Occipital lobe (tissue), 2 donors: ENCODE results near the gene MYO1C. TPM values are rescaled to one million over a fixed set of nuclear protein-coding genes. Genes with fewer than 3 reads are reported as not detected.

ENCODE experiments used
- DNase-seq: peaks from one replicate; lab custom pipeline; 2025; lab: John Stamatoyannopoulos, UW
- total RNA-seq: library from RNA; depleted of rRNA; stranded (reverse); fragments of >200 nt; gene quantifications from one replicate; pipeline ENCODE4 v1.2.3, GENCODE V29; 2014

The MYO1C gene
- total RNA-seq, 1 donor from 2014 or later = 7.3 TPM

DNA sequence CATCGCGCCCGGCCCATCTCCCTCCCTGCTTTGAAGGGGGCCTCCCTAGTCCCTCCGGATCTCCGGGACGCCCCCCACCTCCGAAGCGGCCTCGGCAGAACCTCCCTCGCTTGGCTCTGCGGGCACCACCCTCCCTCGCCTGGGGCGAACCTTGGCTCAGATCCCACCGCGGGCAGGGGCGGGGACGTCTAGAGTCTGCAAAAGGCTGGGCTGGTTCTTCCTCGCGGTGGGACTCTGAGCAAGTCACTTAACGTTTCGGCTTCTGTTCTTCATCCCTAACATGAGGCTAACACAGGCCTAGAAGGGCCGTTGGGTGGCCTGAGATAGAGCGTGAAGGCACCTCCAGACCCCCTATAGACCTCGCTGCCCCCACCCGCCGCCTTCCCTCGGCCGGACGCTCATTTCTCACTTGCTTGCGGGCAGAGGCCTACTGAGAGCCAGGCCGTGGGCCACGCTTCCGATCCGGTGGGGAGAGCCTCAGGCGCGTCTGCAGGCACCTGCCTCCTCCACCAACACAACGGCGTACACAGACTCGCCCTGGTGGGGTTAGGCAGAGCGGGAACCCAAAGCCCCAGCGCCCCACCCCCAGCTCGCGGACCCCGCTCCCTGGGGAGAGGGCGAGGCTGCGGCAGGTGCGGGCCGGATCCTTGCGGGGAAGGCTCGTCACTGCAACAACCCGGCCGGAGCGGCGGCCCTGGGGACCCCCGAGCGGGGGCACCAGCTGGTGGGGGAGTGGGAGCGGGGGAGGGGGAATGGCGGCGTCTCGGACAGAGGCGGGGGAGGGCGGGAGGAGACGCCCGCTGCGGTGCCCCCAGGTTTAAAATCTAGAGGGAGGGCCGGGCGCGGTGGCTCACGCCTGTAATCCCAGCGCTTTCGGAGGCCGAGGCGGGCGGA is 5.4 kb downstream of the MYO1C start:
- no peak for DNase-seq

DNA sequence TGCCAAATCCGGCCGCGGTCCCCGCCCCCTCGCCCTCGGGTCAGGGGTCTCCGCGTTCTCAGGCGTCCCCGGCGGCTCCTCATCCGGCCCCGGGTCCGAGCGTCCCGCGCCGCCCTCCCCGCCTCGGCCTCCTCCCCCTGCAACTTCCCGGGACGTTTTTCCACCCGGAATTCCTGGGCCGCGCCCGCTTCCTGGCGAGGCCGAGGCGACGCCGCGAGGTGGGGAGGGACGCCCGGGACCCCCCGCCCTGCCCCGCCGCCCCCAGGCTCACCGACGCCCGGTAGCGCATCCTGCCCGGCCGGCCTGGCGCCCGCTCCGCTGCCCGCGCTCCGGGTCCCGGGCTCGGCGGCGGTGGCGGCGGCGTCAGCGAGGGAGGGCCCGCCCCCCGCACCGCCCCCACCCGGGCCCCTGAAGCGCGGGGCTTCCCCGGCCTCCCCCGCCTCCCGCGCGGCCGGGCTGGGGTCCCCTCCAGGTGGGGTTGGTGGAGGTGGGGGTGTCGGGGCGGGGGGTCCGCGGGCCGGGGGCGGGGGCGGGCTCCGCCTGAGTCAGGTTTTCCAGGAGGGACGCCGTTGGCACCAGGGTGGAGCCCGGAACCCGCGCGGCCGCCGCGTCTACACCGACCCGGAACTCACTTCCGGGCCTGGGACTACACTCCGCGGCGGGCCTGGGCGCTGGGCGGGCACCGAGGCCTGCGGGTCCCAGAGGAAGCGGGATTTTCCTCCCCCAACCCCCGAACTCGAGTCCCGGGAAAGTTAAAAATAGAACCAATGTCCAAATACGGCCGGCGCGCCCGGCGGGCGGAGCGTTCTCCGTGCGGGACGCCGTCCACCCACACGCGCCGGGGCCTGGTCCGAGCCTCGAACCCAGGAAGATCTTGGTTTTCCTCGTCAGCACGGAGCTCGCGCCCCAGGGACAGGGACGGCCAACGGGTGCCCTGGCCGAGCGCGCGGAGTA is 6.8 kb downstream of the MYO1C start:
- DNase-seq = no peak

DNA sequence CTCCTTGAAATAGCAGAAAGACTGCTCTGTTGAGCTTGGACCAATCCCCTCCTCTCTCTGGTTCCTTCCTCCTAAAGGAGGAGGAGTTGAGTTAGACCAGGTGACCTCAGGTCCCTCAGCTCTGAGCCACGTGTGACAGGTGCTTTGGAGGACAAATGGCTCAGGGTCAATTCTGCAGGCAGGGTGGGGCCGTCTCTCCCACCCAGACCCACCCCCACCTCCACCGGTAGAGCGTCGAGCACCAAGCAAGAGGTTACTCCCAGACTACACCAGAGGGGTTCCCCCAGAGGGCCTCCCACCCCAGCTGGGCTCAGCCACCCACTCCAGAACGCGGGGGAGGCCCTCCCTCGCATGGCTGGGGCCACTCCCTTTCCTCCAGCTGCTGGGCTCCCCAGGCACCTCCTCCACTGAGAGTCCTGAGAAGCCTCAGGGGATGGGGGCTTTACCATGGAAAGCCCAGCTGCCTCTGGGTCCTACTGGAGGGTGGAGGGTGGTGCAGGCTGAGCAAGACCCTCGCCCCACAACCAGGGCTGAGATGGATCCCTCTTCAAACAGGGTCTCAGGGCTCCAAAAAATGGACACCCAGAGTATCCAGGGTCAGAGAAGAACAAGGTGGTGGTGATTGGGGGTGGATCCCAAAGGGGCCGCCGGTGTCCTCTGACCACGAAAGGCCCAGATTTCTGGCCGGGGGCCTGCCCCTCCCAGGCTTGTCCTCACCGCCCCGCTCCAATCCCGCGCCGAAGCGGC is 7.6 kb downstream of the MYO1C start:
- DNase-seq = no peak

DNA sequence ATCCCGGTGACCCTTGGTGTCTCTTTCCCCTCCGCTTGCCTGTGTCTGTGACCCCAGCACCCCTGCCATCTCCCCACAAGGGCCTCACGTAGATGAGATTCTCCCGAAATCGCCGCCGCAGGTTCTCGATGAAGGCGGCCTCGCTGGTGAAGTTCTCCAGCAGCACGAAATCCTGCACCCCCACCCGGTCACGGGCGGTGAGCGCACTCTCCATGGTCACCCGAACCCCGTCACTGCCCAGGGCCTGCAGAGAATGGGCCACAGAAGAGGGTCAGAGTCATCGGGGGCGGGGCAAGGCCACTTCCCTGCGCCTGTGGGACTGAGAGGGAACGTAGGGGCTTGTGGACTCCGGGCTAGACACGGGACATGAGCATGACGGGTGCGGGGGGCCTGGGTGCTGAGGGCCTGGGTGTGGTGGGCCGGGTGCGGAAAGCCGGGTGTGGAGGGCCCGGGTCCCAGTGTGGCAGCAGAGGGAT is 8.4 kb downstream of the MYO1C start:
- no peak for DNase-seq

DNA sequence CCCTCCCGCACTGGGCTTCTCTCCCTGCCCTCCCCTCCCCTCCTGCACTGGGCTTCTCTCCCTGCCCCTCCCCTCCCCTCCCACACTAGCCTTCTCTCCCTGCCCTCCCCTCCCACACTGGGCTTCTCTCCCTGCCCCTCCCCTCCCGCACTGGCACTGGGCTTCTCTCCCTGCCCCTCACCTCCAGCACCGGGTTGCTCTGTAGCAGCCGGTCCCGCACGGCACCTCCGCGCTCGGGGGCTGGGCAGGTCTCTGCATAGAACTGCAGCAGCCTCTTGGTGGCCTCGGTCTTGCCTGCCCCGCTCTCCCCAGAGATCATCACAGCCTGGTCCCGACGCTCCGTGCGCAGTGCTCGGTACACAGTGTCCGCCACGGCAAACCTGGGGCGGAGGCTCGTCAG is 9.8 kb downstream of the MYO1C start:
- no peak for DNase-seq

DNA sequence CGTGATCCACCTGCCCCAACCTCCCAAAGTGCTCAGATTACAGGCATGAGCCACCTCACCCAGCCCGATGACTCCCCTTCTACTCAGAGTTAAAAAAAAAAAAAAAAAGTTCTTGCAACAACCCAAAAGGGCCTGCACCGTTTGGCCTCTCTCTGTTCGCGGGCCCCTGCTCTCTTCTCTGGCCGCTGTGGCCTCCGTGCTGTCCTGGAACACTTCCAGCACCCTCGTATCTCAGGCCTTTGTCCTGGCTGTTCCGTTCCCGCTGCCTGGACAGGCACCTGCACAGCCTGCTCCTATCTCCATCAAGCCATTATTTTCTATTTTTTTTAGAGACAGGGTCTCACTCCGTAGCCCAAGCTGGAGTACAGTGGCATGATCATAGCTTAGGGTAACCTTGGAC is 10.8 kb downstream of the MYO1C start:
- DNase-seq = no peak

DNA sequence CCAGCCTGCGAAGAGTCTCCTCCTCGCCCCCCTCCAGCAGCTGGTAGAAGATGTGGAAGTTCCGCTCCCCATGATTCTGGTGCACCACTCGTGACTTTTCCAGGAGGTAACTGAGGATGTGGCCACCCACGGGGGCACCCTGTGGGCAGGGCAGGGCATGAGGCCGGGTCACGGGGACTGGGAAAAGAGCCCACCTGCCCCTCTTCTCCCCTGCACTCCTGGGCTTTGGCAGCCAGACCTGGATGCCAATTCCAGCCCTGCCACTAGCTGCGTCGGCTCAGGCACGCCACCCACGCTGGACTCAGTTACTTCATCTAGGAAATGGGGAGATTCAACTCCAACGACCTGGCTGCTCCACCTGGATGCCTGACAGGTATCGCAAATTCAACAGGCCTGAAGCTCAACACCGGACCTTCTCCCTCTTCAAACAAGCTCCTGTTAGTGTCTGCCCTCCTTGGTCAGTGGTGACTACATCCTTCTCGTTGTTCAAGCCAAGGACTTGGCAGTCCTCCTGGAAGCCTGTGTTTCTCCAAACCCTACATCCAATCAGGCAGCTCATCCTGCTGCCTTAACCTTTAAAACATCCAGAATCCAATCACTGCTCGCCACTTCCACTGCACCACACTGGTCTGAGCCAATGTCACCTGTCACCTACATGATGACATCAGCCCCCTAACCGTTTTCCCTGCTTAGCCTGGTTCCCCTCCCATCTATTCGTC is 11.6 kb downstream of the MYO1C start:
- DNase-seq = no peak

DNA sequence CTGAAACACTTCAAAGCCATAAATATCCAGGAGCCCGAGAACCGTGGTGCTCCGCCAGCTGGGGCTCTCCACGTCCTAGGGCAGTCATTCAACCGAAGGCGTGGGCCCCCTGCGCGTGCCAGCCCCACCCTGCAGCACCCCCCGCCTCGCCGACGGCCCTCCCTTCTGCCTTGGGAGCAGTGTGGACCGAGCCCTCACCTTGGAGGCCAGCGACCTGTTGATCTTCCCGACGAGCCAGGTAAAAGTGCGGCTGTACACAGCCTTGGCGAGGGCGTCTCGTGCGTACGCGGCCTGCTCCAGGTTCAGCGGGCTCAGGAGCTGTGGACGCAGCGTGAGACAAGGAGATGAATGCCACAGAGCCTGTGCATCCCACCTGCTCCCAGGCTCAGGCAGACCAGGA is 14.1 kb downstream of the MYO1C start:
- DNase-seq = no peak

DNA sequence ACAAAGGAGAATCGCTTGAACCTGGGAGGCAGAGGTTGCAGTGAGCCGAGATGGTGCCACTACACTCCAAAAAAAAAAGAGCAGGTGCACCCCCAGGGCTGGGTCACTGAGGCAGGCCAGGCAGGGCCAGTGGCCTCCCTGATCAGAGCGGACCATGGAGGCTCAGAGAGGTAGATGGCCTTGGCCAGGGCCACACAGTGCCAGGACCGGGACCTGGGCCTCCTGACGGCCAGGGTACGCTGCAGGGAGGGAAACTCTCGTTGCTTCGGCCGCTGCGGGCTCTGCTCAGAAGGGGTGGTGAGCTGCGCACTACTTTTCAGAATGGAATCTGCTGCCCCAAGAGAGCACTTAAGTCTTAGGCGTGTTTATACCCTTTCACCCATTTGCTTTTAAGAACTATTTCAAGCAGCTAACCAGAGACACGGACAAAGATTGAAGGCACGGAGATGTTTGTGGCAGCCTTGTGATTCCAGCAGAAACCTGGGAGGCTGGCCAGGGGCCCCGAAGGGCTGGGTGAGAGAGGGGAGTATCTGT is 17.1 kb downstream of the MYO1C start:
- no peak for DNase-seq

DNA sequence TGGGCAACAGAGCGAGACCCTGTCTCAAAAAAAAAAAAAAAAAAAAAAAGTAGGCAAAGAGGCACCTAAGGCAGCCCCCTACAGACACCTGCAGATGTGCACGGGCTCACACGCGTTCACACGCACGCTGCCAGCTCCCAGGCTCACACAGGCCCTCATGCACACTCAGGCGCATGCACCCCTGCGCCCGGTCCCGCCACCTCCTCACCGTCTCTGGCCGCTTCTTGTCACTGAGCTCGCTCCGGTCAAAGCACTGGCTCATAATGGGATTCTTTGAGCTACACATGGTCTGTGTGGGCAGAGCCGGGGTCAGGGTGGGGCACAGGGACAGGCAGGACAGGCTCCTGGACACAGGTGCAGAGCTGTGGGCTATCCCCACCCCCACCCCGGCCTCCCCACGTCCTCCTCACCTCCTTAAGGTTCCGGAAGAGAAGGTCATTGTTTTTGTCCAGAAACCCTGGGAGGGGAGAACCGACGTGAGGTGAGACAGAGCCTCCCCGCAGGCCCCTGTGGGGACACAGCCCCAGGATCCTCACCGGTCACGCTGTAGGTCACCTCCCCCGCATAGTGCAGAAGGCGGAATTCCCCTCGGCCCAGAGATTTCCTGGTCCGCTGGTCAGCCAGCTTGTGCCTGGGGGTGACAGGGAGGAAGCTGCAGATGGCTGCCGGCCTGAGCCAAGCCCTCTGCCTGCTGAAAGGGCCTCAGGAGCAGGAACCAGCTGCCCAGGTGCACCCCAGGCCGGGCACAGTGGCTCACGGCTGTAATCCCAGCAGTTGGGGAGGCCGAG is 17.9 kb downstream of the MYO1C start:
- DNase-seq = no peak

DNA sequence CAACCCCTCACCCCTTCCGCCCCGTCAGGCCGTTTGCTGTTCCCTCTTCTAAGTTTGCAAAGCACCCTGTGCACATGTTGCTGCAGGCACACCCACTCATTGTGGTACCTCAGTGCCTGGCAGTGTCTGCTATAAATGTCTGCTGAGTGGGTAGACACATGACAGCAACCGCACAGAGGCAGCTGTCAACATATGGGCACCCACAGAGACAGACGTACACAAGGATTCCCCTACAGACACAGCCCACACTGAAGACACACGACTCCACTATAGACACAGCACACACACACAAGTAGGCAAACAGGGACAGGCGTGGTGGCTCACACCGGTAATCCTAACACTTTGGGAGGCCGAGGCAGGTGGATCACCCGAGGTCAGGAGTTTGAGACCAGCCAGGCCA is 18.6 kb downstream of the MYO1C start:
- no peak for DNase-seq

DNA sequence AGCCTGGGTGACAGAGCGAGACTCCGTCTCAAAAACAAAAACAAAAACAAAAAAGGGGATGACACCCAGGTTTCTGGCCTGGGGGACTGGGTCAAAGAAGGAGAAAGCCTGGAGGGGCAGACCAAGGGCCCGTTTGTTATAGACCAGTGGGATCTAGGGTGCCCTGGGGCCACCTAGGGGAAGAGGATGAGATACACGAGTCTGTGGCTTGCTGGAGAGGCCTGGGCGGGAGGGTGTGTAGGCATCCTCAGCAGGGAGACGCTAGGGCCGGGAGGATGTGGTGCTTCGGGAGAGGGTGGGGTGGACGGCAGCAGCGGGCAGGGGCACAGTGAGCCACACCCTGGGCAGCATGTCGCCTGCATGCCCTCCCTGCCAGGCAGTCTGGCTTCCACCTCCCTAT is 19.3 kb downstream of the MYO1C start:
- DNase-seq = no peak

DNA sequence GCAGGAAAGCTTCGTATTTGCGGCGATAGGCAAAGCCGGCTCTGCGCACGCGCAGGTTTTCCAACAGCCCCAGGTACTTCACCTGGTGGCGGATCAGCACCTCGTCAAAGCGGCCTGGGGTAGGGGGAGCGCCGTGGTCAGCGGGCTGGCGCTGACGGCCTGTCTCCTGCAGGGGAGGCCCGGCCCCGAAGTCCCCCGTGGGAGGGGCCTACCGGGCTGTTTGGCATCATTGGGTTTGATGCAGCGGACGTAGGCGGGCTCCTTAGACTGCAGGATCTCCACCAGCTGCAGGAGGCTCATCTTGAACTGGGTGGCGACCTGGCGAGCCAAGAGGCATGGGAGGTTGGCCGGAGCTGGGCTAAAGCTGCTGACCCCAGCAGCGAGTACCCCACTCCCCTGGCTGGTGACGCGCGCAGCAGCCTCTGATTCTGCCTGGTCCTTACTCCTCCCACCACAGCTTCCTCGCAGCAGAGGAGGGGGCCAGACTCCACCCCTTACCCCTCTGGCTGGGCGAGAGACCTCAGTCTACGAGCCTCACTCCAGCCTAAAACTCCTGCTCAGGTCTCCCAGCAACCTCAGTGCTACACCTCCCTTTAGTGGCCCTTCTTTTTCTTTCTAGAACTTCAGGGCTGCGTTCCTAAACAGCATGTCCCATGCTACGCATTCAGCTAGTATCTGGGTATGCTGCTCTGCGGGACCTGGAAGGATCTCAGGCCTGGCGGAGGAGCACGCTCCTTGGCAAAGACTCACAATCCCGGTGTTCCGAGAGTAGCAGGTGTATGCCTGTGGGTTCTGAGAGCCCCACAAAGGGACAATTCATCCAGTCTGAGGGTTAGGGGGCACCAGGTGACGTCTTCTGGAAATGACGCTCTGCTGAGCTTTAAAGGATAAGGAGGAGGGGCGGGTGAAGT is 20.3 kb downstream of the MYO1C start:
- no peak for DNase-seq

DNA sequence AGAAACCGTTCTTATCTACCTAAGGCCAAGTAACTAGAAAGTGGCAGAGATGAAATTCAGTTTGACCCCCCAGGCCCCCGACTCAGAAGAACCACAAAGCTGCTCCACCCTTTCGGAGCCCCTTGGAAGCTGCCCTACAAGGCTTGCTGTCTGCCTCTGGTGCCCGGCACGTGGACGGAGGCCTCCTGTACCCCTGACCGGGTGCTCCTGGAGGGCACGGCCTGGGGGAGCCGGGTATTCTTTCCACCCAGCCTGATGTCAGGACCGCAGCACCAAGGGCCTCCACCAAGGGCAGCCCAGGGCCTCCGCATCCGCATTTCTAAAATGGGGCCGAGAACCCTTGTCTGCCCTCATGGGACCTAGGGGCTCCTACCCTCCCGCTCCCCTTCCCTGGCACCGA is 21.0 kb downstream of the MYO1C start:
- DNase-seq = no peak

DNA sequence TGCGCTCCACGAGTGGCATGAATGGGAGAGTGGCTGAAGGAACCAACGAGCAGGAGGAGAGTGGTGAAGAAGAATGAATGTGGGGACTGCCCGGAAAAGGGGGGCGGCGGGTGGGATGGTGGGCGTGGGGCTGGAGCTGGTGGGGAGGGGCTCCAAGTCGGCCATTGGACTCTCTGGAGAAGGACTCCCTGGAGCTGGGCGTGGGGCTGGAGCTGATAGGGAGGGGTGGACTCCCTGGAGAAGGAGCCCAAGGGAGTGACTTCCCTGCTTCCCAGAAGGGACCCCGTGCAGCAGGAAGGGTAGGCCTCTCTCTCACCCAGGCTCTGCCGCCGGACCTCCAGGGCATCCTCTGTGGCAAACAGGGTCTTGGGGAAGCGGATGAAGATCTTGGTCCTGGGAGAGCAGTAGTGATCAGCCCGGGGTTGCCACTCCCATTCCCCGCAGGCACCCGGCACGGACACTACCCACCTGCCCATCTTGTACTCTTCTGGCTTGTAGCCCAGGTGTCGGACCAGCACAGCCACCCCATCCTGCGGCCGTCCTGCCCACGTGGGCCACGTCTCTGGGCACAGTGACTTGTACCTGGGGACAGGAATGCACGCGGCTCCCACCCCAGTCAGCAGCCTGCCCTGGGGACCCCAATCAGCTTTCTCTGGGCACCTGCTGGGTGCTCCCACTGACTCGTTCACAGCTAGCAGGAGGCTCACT is 21.6 kb downstream of the MYO1C start:
- DNase-seq = no peak

DNA sequence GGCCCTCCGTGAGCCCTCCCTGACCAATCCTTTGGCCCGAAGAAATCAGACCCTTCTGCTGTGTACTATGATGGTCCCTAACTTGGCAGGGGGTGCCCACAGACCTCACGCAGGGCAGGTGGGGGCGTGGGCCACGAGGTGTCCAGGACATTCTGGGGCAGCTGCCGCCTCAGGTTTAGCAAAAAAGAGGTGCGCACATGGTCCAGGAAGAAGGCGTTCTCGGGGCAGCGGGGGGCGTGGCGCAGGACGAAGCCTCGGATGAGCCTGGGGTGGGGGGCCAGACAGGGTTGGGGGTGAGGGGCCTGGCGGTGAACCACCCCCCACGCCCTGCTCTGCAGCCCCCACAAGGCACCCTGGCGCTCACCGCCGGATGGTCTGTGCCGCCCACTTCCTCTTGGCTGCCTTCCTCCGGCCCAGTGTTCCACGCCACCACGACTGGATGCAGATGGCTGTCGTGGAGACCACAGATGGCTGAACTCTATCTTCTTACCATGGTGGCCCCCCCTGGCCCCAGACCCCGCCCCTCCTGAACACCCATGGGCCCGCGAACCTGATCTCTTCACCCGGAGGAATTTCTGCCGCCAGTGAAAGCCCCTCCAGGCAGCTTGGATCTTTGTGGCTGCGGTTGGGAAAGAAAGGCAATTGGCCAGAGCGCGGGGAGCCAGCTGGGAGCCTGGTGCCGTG is 22.3 kb downstream of the MYO1C start:
- no peak for DNase-seq

DNA sequence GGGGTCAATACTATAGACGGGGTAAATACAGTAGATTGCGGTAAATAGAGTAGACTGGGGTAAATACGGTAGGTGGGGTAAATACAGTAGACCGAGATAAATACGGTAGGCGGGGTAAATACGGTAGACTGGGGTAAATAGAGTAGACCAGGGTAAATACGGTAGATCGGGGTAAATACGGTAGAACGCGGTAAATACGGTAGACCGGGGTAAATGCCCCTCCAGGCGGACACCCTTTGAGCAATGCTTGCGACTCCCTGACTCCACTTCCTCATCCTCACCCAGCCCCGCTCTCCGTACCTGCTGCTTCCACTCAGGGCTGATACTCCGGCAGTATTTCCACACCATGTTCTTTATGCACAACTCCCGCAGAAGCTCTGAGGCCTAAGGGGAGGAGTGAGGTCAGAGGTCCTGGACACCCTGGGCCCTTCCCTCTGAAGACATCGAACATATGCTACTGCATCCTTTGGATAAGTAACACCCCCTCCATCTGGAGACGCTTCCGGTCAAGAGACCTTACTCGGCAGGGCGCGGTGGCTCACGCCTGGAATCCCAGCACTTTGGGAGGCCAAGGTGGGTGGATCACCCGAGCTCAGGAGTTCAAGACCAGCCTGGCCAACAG is 23.1 kb downstream of the MYO1C start:
- DNase-seq = no peak
